CD8-positive, alpha-beta memory T cell (primary cell): ENCODE measurements around the gene LCE7A. TPM values are rescaled to one million over a fixed set of nuclear protein-coding genes. Genes with fewer than 3 reads are reported as not detected.

Source experiments
- CTCF ChIA-PET: fragments of 350-600 bp; sonication (Branson Sonifier 250); formaldehyde crosslinking; loops from one replicate; lab custom pipeline; 2021; ENCODE audit warnings: antibody characterized with exemption; lab: Charles Lee
- POLR2A ChIA-PET: fragments of 350-600 bp; sonication (Branson Sonifier 250); formaldehyde crosslinking; loops from one replicate; lab custom pipeline; 2021; ENCODE audit warnings: antibody characterized with exemption; lab: Charles Lee
- DNase-seq, 5 donors: peaks; one replicate each; pipeline versions ENCODE4 v3.0.0 to v3.0.0-alpha.2; 2020 to 2022; ENCODE audit warnings: mixed read lengths in 1 of 5
- H3K27ac ChIP-seq: one replicate; pipeline ENCODE4 v1.7.0; 2013; ENCODE audit warnings: low read depth, mild to moderate bottlenecking, low read length, moderate library complexity
- H3K27me3 ChIP-seq: 2 replicates; pipeline ENCODE4 v1.7.0; 2013; ENCODE audit warnings: low read length, mild to moderate bottlenecking; ENCODE audit not compliant: insufficient read depth, poor library complexity, severe bottlenecking
- H3K36me3 ChIP-seq: 2 replicates; pipeline ENCODE4 v1.7.0; 2013; ENCODE audit warnings: mild to moderate bottlenecking, low read length, moderate library complexity; ENCODE audit not compliant: insufficient read depth
- H3K4me1 ChIP-seq: 2 replicates; pipeline ENCODE4 v1.7.0; 2013; ENCODE audit warnings: mild to moderate bottlenecking, low read length, moderate library complexity; ENCODE audit not compliant: insufficient read depth
- H3K4me3 ChIP-seq: 2 replicates; pipeline ENCODE4 v1.7.0; 2013; ENCODE audit warnings: mild to moderate bottlenecking, low read length
- H3K9me3 ChIP-seq: 2 replicates; pipeline ENCODE4 v1.7.0; 2013; ENCODE audit warnings: mild to moderate bottlenecking, low read length
- H3K27ac Mint-ChIP-seq, 8 donors: one replicate each; pipeline ENCODE4 v1.8.0; 2020 to 2021; ENCODE audit warnings: mixed read lengths in 8 of 8, mild to moderate bottlenecking in 6 of 8, inconsistent platforms in 3 of 8, moderate library complexity in 3 of 8
- H3K27me3 Mint-ChIP-seq, 2 donors: one replicate each; pipeline ENCODE4 v1.8.0; 2020 to 2021; ENCODE audit warnings: mixed read lengths in 2 of 2, mild to moderate bottlenecking in 1 of 2, moderate library complexity in 1 of 2
- H3K36me3 Mint-ChIP-seq, 3 donors: one replicate each; pipeline ENCODE4 v1.8.0; 2020 to 2021; ENCODE audit warnings: mixed read lengths in 3 of 3, inconsistent platforms in 1 of 3, mild to moderate bottlenecking in 1 of 3
- H3K4me1 Mint-ChIP-seq, 3 donors: one replicate each; pipeline ENCODE4 v1.8.0; 2020 to 2021; ENCODE audit warnings: mixed read lengths in 3 of 3, inconsistent platforms in 1 of 3, mild to moderate bottlenecking in 1 of 3
- H3K4me3 Mint-ChIP-seq, 7 donors: one replicate each; pipeline ENCODE4 v1.8.0; 2020 to 2021; ENCODE audit warnings: mixed read lengths in 7 of 7, mild to moderate bottlenecking in 6 of 7, moderate library complexity in 4 of 7, inconsistent platforms in 2 of 7
- H3K9me3 Mint-ChIP-seq, 5 donors: one replicate each; pipeline ENCODE4 v1.8.0; 2020 to 2022; ENCODE audit warnings: mixed read lengths in 5 of 5, mild to moderate bottlenecking in 3 of 5, moderate library complexity in 2 of 5, inconsistent platforms in 1 of 5
- polyA plus RNA-seq: library from polyadenylated mRNA; unstranded; fragments of 300-500 nt; fragmentation: Illumina TruSeq; gene quantifications from one replicate; pipeline ENCODE4 v1.2.3, GENCODE V29; 2021
- total RNA-seq, 2 experiments: library from RNA; stranded (reverse); gene quantifications; one replicate each; pipeline ENCODE4 v1.2.3, GENCODE V29; 2021

The LCE7A gene
- total and polyA plus RNA-seq, 3 experiments from 2014 or later, result not detected

GRCh38 chr1:152884085-152884484 is 24.3 kb downstream of the LCE7A start:
- Mint-ChIP-seq H3K27me3 (peaks cover 2 to 8% of the 10 kb centered on the region in 2 donors), H3K4me3 (no peak overlapping the region)
- POLR2A ChIA-PET, result no interaction called here

GRCh38 chr1:152884506-152884905 is 24.7 kb downstream of the LCE7A start:
- no peak overlapping the region for H3K4me3 ChIP-seq
- no peaks in the 10 kb centered on the region for H3K27me3 ChIP-seq
- no peak for DNase-seq
- H3K27ac ChIP-seq, result no peak overlapping the region
- H3K27ac Mint-ChIP-seq, result no peak overlapping the region
- ChIA-PET CTCF (no interaction called here), POLR2A (no interaction called here)
- peaks cover 0 to 2% (median 0%) of the 10 kb centered on the region in 3 donors for H3K4me1 Mint-ChIP-seq
- no peak overlapping the region for H3K4me3 Mint-ChIP-seq
- H3K36me3 ChIP-seq, result no peaks in the 10 kb centered on the region
- no peaks in the 10 kb centered on the region for H3K36me3 Mint-ChIP-seq
- H3K9me3 Mint-ChIP-seq, result peaks cover 0 to 1% (median 0%) of the 10 kb centered on the region in 5 donors
- no peaks in the 10 kb centered on the region for H3K4me1 ChIP-seq
- H3K9me3 ChIP-seq, result no peaks in the 10 kb centered on the region
- H3K27me3 Mint-ChIP-seq, result peaks cover 2 to 8% of the 10 kb centered on the region in 2 donors

More at GRCh38 chr1:152884085-152884484, 24.3 kb downstream of the LCE7A start:
- H3K9me3 Mint-ChIP-seq, result peaks cover 0 to 1% (median 0%) of the 10 kb centered on the region in 5 donors
- Histone ChIP-seq H3K27me3 (no peaks in the 10 kb centered on the region), H3K9me3 (no peaks in the 10 kb centered on the region), H3K4me1 (no peaks in the 10 kb centered on the region), H3K4me3 (no peak overlapping the region), H3K27ac (no peak overlapping the region), H3K36me3 (no peaks in the 10 kb centered on the region)
- H3K36me3 Mint-ChIP-seq, result no peaks in the 10 kb centered on the region
- H3K27ac Mint-ChIP-seq, result peak overlapping the region in 1 of 8 donors; percentile 38
- no peak for DNase-seq
- H3K4me1 Mint-ChIP-seq, result peaks cover 0 to 2% (median 0%) of the 10 kb centered on the region in 3 donors
- CTCF ChIA-PET, result no interaction called here

DNA sequence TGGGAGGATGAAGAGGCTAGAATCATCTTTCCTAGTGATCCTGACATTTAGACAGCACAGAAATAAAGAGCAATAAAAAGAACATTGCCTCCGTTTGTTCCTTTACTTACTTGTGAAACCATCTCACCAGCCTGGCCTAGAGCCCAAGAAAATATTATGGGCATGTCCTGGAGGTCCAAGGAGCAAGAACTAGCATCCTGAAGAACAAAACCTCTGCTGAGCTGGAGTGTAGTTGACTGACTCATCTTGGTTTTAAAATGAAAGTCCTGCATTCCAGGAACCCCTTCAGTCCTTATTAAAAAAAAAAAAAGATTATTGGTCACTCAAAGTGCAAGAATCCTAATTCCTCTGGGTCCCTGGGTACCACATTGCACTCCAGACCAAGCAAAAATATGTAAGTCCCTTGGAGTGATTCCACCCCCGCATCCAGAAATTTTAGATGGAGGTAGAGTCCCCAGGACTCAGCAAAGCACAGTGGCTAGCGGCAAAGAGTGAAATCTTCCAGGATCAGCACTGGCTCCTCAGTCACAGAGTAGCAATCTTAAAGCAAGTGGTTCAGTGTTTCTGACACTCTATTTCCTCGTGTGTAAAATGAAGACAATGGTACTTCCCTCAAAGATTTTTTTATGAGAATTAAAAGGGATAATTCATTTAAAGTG is 25.3 kb downstream of the LCE7A start:
- DNase-seq, result no peak
- peaks cover 0 to 1% (median 0%) of the 10 kb centered on the region in 5 donors for H3K9me3 Mint-ChIP-seq
- no peaks in the 10 kb centered on the region for H3K36me3 Mint-ChIP-seq
- Histone ChIP-seq H3K27me3 (no peaks in the 10 kb centered on the region), H3K36me3 (no peaks in the 10 kb centered on the region), H3K4me3 (no peak overlapping the region), H3K4me1 (no peaks in the 10 kb centered on the region), H3K9me3 (no peaks in the 10 kb centered on the region), H3K27ac (no peak overlapping the region)
- H3K27ac Mint-ChIP-seq, result no peak overlapping the region
- H3K27me3 Mint-ChIP-seq, result peaks cover 2 to 7% of the 10 kb centered on the region in 2 donors
- POLR2A ChIA-PET, result no interaction called here
- CTCF ChIA-PET, result no interaction called here
- no peak overlapping the region for H3K4me3 Mint-ChIP-seq
- H3K4me1 Mint-ChIP-seq, result peaks cover 0 to 2% (median 0%) of the 10 kb centered on the region in 3 donors

DNA sequence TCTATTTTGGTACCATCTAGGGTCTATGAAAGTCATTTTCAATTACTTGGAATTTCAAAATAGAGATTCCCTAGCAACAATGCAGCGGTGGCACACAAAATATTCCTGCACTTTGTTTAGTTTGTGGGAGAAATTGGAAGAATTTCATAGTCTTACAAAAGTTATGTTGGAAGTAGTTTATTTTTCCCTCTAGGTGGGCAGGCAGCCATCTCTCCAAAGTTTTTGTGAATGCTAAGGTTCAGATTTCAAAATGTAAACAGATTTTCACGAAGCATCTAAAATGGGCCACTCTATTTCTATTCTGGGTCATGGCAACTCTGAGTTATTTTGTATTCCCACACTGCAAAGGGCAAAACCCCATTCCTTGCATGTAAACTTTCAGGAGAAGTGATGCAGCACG is 26.3 kb downstream of the LCE7A start:
- POLR2A ChIA-PET, result no interaction called here
- no peak overlapping the region for H3K27ac Mint-ChIP-seq

DNA sequence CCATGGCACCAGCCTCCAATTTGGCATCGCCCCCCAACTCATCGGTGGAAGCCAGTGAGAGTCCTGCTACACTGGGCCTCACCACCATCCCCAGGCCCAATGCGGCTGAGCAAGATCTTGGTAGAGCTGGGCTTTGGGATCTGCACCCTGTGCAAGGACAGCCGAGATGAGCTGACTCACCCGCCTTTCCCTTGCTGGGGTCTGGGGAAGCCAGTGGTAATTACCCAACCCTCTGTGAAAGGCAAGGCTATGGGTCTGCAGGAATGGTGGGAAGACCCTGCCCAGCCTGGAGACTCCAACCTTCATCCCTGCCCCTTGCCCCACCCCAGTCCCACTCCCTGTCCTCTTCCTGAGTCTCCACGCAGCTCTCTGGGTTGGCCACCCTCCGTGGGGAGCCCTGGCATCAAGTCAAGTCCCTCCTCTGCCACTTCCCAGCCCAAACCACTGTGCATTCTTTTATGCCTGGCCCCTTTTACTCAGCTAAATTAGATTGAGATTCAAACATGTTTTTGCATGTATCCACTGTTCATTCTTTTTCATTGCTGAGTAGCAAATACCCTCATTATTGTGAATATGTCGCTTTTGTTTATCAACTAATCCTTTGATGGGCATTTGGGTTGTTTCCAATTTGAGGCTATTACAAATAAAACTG is 27.1 kb downstream of the LCE7A start:
- Histone ChIP-seq H3K36me3 (no peaks in the 10 kb centered on the region), H3K27me3 (no peaks in the 10 kb centered on the region), H3K27ac (no peak overlapping the region), H3K4me1 (no peaks in the 10 kb centered on the region), H3K9me3 (no peaks in the 10 kb centered on the region), H3K4me3 (no peak overlapping the region)
- H3K27ac Mint-ChIP-seq, result no peak overlapping the region
- CTCF ChIA-PET, result no interaction called here
- POLR2A ChIA-PET, result no interaction called here
- no peak for DNase-seq
- H3K27me3 Mint-ChIP-seq, result peaks cover 5 to 7% of the 10 kb centered on the region in 2 donors
- H3K4me1 Mint-ChIP-seq, result no peaks in the 10 kb centered on the region
- H3K4me3 Mint-ChIP-seq, result no peak overlapping the region
- H3K9me3 Mint-ChIP-seq, result peaks cover 0 to 1% (median 0%) of the 10 kb centered on the region in 5 donors
- no peaks in the 10 kb centered on the region for H3K36me3 Mint-ChIP-seq

More for the DNA sequence above, 26.3 kb downstream of the LCE7A start:
- Histone ChIP-seq H3K27ac (no peak overlapping the region), H3K36me3 (no peaks in the 10 kb centered on the region), H3K4me1 (no peaks in the 10 kb centered on the region), H3K9me3 (no peaks in the 10 kb centered on the region), H3K4me3 (no peak overlapping the region), H3K27me3 (no peaks in the 10 kb centered on the region)
- no peaks in the 10 kb centered on the region for H3K36me3 Mint-ChIP-seq
- peaks cover 0 to 1% (median 0%) of the 10 kb centered on the region in 5 donors for H3K9me3 Mint-ChIP-seq
- no peaks in the 10 kb centered on the region for H3K4me1 Mint-ChIP-seq
- H3K27me3 Mint-ChIP-seq, result peaks cover 0 to 7% of the 10 kb centered on the region in 2 donors
- no peak for DNase-seq
- CTCF ChIA-PET, result no interaction called here
- H3K4me3 Mint-ChIP-seq, result no peak overlapping the region

- ChIA-PET CTCF (no interaction called here), POLR2A (no interaction called here)
- no peaks in the 10 kb centered on the region for H3K36me3 Mint-ChIP-seq
- no peak overlapping the region for H3K4me3 Mint-ChIP-seq
- Histone ChIP-seq H3K36me3 (no peaks in the 10 kb centered on the region), H3K9me3 (no peaks in the 10 kb centered on the region), H3K4me1 (no peaks in the 10 kb centered on the region), H3K4me3 (no peak overlapping the region), H3K27ac (no peak overlapping the region), H3K27me3 (no peaks in the 10 kb centered on the region)
- no peaks in the 10 kb centered on the region for H3K4me1 Mint-ChIP-seq
- H3K27me3 Mint-ChIP-seq, result peaks cover 5 to 13% of the 10 kb centered on the region in 2 donors
- DNase-seq, result no peak
- H3K27ac Mint-ChIP-seq, result no peak overlapping the region
- H3K9me3 Mint-ChIP-seq, result no peaks in the 10 kb centered on the region
These were observed 28.3 kb downstream of the LCE7A start for GRCh38 chr1:152888126-152888525.

DNA sequence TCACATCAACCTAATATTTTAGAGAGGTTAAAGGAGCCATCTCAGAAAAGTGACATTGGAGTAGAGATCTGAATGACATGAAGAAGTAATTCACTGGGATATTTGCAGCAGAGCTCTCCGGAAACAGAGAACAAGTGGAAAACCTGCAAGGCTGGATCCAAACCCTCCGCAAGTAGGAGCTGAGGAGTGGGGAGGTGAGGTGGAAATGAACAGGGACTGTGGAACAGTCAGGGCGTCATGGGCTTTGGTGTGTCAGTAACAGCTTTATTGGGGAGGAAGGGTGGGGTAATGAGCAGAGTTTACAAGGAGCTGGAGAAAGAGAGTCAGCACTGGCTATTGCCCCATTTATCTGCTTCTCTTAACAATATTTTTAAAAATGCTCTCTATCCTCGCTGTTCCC is 39.2 kb downstream of the LCE7A start:
- H3K9me3 ChIP-seq, result no peaks in the 10 kb centered on the region
- H3K27ac ChIP-seq, result no peak overlapping the region
- no peaks in the 10 kb centered on the region for H3K4me1 ChIP-seq
- H3K36me3 ChIP-seq, result no peaks in the 10 kb centered on the region
- ChIA-PET CTCF (no interaction called here), POLR2A (no interaction called here)
- H3K4me3 Mint-ChIP-seq, result no peak overlapping the region
- H3K9me3 Mint-ChIP-seq, result peaks cover 0 to 3% (median 0%) of the 10 kb centered on the region in 5 donors
- DNase-seq, result no peak
- no peak overlapping the region for H3K4me3 ChIP-seq
- no peaks in the 10 kb centered on the region for H3K36me3 Mint-ChIP-seq
- peak overlapping the region in 1 of 8 donors; percentile 72 for H3K27ac Mint-ChIP-seq
- no peaks in the 10 kb centered on the region for H3K4me1 Mint-ChIP-seq
- H3K27me3 Mint-ChIP-seq, result peaks cover 15 to 65% of the 10 kb centered on the region in 2 donors
- no peaks in the 10 kb centered on the region for H3K27me3 ChIP-seq

DNA sequence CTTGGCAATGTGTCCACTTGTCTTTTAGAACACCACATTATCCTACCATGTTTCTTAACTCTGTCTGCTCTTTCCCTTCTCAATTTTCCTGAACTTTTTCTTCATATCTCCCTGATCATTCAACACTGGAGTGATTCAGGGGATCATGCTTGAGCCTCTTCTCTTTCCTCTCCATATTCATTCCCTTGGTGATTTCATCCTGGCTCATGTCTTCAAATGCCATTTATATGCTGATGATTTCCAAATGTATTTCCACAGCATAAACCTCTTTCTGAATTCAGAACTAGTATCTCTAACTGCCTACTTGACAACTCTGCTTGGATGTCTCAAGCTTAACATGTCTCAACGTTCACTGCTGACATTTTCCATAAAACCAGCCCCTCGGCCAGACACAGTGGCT is 40.1 kb downstream of the LCE7A start:
- Mint-ChIP-seq H3K4me1 (no peaks in the 10 kb centered on the region), H3K4me3 (no peak overlapping the region), H3K9me3 (no peaks in the 10 kb centered on the region), H3K36me3 (no peaks in the 10 kb centered on the region), H3K27ac (no peak overlapping the region), H3K27me3 (peaks cover 15 to 61% of the 10 kb centered on the region in 2 donors)
- H3K27me3 ChIP-seq, result no peaks in the 10 kb centered on the region
- H3K36me3 ChIP-seq, result no peaks in the 10 kb centered on the region
- ChIA-PET POLR2A (no interaction called here), CTCF (no interaction called here)
- H3K9me3 ChIP-seq, result no peaks in the 10 kb centered on the region
- H3K27ac ChIP-seq, result no peak overlapping the region
- H3K4me1 ChIP-seq, result no peaks in the 10 kb centered on the region
- no peak for DNase-seq
- no peak overlapping the region for H3K4me3 ChIP-seq
